GM12872 (cell line): ENCODE measurements around the gene NAIF1.

Experiments
- CTCF ChIP-seq: IDR thresholded peaks from 3 replicates; pipeline ENCODE4 v1.5.1; 2011; ENCODE audit warnings: low read depth, mild to moderate bottlenecking, low read length, moderate library complexity; ENCODE audit not compliant: insufficient read depth

Gene NAIF1

GRCh38 chr9:128062846-128063831 lies 4.0 kb downstream of the NAIF1 start:
- TF ChIP-seq CTCF, result no peak

GRCh38 chr9:128062279-128062678 lies 4.8 kb downstream of the NAIF1 start:
- no peak for TF ChIP-seq CTCF

- no peak for TF ChIP-seq CTCF
These were observed 5.7 kb downstream of the NAIF1 start for GRCh38 chr9:128061275-128061960.

GRCh38 chr9:128059365-128059983 lies 7.6 kb downstream of the NAIF1 start:
- no peak for TF ChIP-seq CTCF

GRCh38 chr9:128057724-128058409 lies 9.3 kb downstream of the NAIF1 start:
- TF ChIP-seq CTCF, result no peak

- no peak for TF ChIP-seq CTCF
These were observed 10.0 kb downstream of the NAIF1 start for GRCh38 chr9:128056887-128057723.
